ENCODE data around the gene CAPZA1.
A peak's percentile ranks its signal among the peaks of the same experiment; 100 is the strongest.
"Not testable (repeated sequence)": the region's sequence is repeated elsewhere in the genome, so short reads cannot be mapped to it uniquely, and the experiment has no call there.

The CAPZA1 gene

DNA sequence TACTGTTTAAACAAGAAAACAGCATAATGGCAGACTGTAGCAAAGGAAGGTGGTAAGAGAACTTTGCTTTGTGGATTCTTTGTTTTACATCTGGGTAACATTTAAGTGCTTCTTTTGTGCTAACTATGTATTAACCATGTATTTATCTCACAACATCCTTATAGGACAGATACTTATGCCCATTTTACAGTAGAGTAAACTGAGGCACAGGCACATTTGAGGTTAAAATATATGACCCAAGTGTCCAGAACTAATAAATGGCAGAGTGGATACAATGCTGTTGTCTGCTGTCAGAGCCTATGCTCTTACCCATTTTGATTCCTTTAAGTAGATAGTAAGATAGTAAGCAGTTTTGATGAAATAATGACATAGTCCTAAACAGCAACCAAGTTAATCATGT lies 7.3 kb downstream of the CAPZA1 start:
- no peak for DNase-seq (ENCODE audit: low read depth in 3 of 3)

DNA sequence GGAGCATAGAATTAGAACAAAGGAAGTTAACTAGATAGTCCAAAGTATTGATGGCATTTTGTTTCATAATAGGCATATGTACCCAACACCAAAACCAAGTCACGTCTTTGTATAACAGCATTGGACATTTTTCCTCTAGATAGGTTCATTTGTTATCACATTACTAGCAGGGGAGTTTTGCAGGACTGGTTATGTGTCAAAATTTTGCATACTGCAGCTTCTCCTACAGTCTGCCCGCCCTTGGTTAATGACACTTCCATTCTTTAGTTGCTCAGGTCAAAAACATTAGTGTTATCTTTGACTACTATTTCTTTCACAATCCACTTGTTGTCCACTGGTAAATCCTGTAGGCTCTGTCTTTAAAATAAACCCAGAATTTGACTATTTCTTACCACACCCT lies 8.9 kb downstream of the CAPZA1 start:
- DNase-seq (ENCODE audit: low read depth in 3 of 3): no peak

DNA sequence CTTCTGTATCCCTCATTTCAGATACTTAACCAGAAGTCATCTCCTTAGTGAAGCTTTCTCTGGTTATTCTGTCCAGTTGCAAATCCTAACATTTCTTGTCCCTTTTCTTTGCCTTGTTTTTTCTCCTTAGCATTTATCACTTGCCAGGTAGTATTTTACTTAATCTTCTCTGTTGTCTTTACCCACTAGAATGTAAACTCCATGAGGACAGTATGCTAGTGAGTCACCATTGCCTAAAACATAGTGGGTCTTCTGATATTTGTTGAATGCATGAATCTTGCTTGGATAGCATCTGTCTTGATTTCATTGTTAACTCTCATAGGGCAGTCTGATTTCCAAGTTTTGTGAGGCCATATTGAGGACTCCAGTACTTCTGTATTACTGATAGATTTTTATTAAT lies 9.6 kb downstream of the CAPZA1 start:
- DNase-seq (ENCODE audit: low read depth in 3 of 3): no peak

DNA sequence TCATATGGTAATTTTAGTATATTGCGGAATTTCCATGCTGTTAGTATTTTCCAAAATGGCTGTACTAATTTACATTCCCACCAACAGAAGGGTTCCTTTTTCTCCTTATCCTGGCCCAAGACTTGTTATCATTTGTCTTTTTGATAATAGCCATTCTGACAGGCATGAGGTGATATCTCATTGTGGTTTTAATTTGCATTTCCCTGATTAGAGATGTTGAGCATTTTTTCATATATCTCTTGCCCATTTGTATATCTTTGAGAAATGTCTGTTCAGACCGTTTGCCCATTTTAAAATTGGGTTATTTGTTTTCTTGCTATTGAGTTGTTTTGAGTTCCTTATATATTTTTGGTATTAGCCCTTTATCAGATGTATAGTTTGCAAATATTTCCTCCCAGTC lies 14.0 kb downstream of the CAPZA1 start:
- no peak for DNase-seq (ENCODE audit: low read depth in 3 of 3)

DNA sequence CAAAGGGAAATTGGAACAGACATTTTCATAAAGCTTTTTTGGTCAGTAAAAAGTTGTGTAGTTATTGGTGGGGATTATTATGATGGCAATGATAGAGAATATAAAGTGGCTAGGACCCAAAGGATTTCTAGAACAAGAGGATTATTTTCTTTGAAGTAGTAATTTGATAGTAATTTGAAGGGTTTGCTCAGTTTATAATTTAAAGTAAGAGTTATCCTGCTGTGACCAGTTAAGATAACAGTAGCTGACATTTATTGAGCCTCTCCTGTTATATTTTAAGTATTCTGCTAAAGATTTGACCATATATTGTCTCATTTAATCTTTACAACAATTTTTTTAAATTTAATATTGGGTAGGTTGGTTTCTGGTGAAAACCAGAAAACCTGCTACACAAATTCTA lies 14.7 kb downstream of the CAPZA1 start:
- no peak for DNase-seq (ENCODE audit: low read depth in 3 of 3)

DNA sequence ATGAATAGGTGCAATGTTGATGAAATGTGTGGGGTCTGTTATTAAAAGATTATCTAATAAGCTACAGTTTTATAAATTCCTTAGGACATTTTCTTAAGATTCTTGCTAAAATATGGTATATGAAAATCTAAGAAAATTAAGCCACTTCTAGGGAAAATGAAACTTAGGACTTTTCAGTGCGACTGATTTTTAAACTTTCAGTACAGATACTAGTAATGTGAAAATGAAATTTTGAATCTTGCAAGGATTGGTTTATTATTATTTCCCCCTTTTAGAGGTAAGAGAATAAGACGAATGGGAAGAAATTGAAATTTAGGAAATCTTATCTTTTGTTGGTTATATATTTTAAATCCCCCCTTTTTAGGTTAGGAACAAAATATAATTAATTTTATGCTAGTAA lies 16.4 kb downstream of the CAPZA1 start:
- DNase-seq (ENCODE audit: low read depth in 3 of 3): no peak

DNA sequence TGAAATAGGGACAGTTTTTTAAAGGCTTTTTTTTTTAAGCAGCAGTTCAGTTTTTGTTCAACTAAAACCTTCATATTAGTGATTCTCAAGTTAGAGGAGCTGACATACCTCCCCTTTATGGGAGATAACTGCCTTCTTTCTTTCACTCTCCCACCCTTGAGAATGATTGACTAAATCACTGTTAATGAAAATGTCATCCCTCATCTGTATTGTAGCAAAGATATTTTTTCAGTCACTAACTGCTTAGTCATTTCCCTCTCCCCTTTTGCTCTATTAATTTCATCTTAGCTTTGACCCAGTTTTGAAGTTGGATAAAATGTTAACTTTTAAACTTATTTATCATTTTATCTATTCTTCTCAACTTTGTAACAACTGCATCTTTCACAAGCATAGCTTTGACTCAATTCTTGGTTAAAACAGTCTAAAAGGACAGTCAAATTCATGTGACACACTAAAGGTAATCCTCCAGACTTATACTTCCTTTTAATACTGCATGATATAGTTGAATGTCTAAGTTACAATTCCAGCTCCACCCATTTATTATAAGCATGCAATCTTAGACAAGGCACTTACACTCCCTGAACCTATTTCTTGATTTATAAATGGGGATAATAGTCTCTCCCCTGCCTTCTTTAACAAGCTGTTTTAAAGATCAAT lies 17.1 kb downstream of the CAPZA1 start:
- DNase-seq (ENCODE audit: low read depth in 3 of 3): no peak

DNA sequence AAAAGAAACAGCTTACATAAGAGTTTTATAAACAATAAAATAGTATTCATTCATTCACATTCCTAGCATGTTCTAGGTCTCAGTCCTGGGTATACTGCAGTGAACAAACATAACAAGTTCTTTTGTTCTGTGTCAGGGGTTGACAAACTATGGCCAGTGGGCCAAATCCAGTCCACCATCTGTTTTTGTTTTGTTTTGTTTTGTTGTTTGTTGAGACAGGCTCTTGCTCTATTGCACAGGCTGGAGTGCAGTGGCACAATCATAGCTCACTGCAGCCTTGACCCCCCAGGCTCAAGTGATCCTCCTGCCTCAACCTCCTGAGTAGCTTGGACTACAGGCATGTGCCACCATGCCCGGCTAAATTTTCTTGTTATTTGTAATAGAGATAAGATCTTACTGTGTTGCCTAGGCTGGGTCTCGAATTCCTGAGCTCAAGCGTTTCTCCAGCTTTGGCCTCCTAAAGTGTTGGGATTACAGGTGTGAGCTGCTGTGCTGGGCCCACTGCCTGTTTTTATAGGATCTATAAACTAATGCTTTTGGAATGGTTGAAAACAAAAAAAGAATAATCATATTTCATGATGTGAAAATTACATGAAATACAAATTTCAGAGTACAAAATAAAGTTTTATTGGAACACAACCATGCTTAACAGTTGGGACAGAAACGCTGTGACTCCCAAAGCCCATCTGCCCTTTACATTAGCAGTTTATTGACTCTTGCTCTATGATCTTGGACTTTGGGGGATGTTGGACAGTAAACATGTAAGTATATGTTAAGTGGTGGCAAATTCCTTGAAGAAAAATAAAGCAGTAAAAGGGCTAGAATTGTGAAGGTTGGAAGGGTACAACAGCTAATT lies 17.9 kb downstream of the CAPZA1 start:
- no peak for DNase-seq (ENCODE audit: low read depth in 3 of 3)

DNA sequence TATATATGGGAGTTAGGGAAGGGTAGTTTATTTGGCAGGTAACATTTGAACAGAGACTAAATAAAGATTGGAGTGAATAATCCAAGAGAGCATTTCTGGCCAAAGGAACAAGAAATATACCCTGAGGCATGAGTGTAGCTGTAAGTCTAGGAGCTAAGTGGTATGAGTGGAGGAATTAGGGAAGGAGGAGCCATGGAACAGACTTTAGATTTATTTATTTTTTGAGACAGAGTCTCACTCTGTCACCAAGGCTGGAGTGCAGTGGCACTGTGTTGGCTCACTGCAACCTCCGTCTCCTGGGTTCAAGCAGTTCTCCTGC lies 18.4 kb downstream of the CAPZA1 start:
- DNase-seq (ENCODE audit: low read depth in 3 of 3): no peak

DNA sequence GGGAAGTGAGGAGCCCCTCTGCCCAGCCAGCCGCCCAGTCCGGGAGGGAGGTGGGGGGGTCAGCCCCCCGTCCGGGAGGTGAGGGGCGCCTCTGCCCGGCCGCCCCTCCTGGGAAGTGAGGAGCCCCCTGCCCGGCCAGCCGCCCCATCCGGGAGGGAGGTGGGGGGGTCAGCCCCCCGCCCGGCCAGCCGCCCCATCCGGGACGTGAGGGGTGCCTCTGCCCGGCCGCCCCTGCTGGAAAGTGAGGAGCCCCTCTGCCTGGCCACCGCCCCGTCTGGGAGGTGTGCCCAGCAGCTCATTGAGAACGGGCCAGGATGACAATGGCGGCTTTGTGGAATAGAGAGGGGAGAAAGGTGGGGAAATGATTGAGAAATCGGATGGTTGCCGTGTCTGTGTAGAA lies 20.8 kb downstream of the CAPZA1 start:
- not testable (repeated sequence) for DNase-seq (ENCODE audit: low read depth in 3 of 3)

DNA sequence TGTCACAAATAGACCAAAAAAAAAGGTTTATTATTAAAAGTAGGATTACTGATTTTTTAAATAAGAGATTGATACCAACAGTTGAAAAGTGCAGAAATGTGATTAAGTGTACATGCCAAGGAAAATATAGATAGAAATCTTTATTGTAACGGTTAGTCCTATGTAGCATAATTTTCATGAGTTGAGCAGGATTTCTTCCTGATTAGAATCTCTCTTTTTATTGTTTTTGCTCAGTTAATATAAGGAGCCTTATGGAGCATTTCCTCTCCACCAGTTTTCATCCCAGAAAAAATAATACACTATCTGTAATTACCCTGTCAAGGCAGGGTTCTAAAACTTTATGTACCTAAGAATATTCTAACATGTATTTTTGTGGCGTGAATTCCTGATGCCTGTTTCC lies 23.4 kb downstream of the CAPZA1 start:
- no peak for DNase-seq (ENCODE audit: low read depth in 3 of 3)

DNA sequence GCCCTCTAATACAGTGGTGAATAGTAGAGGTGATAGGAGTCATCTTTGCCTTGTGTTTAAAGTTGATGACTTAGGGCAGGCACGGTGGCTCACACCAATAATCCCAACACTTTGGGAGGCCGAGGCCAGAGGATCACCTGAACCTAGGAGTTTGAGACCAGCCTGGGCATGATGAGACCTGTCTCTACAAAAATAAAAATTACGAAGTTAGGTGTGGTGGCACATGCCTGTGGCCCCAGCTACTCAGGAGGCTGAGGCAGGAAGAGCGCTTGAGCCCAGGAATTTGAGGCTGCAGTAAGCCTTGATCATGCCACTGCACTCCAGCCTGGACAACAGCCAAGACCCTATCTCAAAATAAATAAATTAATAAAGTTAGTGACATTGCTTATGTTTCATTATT lies 26.6 kb downstream of the CAPZA1 start:
- no peak for DNase-seq (ENCODE audit: low read depth in 3 of 3)

DNA sequence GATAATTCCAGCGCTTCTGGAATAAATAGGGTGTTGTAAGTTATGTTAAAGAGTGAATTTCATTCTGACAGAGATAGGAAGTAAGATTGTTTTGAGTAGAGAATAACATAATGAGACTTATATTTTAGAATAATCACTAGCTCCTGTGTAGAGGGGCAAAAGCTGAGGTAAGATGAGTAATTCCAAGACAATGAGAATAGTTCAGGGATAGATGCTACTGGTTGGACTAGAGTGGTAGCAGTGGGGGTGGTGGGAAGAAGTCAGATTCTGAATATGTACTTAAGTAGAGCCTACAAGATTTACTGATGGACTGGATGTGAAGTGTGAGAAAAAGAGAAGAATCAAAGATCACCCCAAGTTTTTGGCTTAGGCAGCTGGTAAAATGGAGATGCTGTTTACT lies 31.6 kb downstream of the CAPZA1 start:
- DNase-seq (ENCODE audit: low read depth in 3 of 3): no peak

DNA sequence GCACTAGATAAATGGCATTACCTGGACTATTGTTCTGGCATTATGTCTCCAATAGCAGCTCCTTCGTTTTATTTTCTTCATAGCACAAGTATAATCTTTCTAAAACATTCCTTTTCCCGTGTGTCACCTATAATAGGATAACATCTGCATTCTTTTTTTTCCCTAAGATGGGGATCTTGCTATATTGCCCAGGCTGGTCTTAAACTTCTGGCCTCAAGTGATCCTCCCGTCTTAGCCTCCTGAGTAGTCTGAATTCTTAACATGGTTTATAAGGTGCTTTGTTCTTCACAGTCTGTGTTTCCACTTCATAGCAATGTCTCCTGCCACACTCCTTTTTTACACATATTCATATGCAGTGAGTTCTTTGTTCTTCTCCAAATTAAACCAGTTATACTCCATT lies 46.2 kb downstream of the CAPZA1 start:
- DNase-seq (ENCODE audit: low read depth in 3 of 3): no peak

DNA sequence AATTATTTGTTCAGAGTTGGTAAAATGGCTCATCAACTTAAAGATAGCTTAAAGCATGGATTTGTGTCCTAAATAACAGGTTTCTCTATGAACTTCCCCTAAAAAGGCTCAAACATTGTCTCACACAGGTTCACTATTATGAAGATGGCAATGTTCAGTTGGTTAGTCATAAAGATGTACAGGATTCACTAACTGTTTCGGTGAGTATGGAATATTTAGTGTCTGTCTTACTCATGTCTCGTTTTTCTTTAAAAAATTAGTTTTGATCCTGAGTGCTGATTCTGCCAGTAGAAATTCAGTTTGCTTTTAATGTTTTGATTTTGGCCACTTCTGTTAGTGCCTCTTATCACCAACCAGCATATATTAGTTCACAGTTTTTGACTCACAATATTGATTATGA lies 47.3 kb downstream of the CAPZA1 start:
- no peak for DNase-seq (ENCODE audit: low read depth in 3 of 3)

DNA sequence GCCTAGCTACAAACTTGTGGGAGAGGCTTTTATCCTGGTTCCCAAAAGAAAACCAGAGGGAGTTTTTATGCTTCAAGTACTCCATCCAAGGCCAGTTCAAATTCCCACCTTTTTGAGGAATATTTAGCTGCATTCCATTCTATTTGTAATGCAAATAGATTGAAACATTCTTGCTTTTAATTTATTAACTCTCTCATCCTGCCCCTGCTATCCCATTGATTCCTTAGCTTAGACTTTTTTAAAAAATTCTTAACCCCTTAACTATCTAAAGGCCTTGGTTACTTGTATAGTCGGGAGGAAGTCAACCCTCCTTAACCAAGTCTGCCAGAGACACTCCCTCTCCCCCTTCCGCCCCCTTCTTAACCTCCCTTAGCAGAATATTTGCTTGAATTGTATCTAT lies 52.4 kb downstream of the CAPZA1 start:
- DNase-seq (ENCODE audit: low read depth in 3 of 3): no peak

DNA sequence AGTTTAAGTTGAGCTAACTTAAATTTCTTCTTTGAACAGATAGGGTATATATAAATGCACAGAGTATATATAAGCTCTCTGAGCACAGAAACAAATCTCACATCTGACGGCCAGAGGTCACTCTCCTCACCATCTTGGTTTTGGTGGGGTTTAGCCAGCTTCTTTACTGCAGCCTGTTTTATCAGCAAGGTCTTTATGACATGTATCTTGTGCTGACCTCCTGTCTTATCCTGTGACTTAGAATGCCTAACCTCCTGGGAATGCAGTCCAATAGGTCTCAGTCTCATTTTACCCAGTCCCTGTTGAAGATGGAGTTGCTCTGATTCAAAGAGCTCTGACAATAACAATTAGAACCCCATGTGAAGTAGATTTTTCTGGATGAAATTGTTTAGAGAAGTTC lies 53.2 kb downstream of the CAPZA1 start:
- no peak for DNase-seq (ENCODE audit: low read depth in 3 of 3)

DNA sequence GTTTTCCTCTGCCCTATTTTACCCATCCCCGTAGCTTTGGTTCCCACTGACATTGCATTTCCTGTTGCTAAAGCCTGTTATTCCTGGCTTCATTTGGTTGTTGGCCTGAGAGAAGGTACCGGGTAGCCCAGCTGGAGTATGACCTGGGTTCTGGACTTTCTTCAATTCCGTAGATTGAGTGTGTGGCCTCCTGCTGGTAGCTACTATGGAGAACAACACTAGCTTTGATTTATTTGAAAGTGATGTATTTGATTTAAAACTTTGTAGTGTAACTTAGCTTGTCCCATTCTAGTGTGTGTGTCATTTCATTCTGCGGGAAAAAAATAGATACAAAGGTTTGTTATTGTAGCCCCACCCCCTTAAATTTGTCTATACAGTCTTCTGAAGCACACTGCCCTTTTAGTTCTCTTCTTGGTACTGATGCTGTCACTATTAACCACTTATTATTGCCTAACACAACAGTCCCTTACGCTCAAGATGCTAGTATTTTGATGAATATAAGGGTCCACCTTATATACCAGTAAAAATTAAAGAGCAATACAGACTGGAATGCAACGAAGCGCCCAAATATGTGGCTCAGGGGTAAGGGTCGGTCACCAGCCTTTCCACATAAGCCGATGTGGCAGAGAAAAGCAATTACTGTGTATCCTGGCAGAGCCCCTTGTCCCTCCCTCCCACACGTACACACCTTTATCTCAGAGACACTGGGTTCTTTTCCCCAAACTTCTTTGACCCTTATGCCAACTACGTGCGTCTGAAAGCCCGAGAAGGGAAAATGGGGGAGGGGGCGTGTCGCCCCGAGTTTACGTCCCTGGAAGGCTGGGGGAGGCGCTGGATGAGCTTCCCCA lies 54.2 kb downstream of the CAPZA1 start:
- no peak for DNase-seq (ENCODE audit: low read depth in 3 of 3)

DNA sequence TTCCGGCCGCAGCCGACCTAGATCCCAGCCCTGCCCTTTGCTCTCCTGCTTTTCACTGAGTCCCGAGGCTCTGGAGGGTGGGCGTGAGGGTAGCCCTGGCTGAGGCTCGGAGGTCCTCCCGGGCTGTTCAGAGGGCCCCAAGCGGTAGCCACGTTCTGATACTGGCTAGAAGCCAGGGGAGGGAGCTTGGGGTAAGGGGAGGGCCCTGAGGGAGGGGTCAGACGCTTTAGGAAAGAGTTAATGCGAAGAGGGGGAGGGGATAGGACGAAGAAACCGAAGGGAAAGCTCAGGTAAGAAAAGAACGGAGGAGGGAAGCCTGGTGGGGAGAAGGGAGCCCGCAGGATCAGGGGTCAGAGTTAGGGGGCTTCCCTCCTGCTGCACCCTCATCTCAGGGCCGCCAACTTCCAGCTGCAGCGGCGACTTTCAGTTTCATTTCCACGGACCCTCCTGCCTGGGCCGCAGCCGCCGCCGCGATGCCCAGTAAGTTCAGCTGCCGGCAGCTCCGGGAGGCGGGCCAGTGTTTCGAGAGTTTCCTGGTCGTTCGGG lies 54.9 kb downstream of the CAPZA1 start, which contains the start of gene MOV10:
MOV10 (plus strand) TSS at position 220 of the 546 bp plus-strand sequence; CDS start at position 474, 254 bp downstream.
- DNase-seq (ENCODE audit: low read depth in 3 of 3): peak; percentile 14 to 58 (median 18)

DNA sequence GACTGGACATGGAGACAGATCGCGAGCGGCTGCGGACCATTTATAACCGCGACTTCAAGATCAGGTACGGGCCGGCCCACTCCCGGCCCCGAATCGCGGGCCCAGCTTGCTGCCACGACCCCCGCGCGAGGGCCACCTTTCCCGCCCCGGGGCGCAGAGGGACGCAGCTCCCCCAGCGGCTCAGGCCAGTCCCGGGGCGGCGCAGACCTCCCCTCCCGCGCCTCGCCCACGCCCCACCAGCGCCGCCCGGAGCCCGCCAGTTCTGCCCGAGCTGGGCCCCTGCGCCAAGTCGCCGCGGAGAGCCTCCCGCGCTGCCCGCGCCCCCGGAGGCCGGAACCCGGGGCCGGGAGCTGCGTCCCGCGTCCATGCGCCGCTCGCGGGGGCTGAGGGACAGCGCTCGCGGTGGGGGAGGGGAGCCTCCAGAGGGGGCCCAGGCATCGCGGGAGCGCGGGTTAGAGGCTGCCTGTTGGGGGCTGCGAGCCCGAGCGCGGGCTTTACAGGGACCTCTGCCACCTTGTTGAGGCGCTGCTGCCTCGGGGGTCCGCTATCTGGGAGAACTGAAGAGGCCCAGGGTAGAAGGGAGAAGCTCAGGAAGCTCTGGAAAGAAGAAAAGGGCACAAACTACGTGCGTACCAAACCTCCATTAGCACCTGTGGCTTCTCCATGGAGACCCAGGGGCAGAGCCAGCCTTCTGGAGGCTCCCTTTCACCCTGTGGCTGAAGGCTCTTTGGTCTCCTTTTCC lies 55.5 kb downstream of the CAPZA1 start:
- DNase-seq (ENCODE audit: low read depth in 3 of 3): peak in 2 of 3 experiments; percentile 5 to 41

DNA sequence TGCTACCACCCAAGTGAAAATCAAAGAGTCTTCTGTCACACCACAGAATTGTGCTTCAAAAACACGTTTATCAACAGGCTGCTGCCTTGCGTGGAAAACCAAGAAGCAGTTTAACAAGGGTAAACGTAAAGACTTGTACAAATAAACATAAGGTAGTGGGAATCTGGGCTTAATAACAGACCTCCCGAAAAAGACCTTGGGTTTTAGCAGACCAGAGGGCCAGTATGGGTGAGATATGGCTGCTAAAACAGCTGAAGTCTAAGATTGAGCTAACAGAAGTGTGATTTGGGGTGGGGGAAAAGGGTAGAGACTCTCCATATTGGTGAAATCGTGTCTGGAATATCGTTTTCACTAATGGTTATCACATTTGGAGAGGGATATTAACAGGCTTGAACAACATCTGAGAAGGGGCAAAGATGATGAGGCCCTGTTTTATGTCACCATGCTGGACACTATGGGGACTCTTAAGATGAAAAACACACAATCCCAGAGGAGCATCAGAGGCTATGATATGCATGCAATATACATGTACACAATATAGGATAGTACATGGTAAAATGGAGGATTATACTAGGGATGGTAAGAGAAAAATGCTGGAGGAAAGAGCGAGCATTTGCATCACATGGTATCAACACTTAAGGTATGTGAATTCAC lies 56.2 kb downstream of the CAPZA1 start:
- DNase-seq (ENCODE audit: low read depth in 3 of 3): no peak
